AG08396 (cell line): Measurements from ENCODE around the gene NUDT1.

ENCODE experiments used
- DNase-seq: peaks from one replicate; pipeline ENCODE4 v3.0.0; 2012; ENCODE audit warnings: low spot score, mixed read lengths

The NUDT1 gene

GRCh38 chr7:2241580-2242540 is at the start of gene NUDT1, which contains the start of gene MRM2:
TSS of gene NUDT1 (plus strand) at chr7:2242226. CDS start at chr7:2244575, 2,349 bp downstream.
TSS of gene MRM2 (minus strand) at chr7:2242205. CDS start at chr7:2242169, 36 bp downstream.
- peak; percentile 92 for DNase-seq

GRCh38 chr7:2192831-2193534 is 49.0 kb upstream of the NUDT1 start:
- DNase-seq: no peak

GRCh38 chr7:2193575-2194305 is 48.3 kb upstream of the NUDT1 start:
- DNase-seq: no peak

- no peak for DNase-seq
These were observed 46.4 kb upstream of the NUDT1 start for GRCh38 chr7:2195400-2196246.

- DNase-seq: no peak
These were observed 45.3 kb upstream of the NUDT1 start for GRCh38 chr7:2196381-2197378.

GRCh38 chr7:2197436-2198155 is 44.4 kb upstream of the NUDT1 start:
- no peak for DNase-seq

- no peak for DNase-seq
These were observed 43.8 kb upstream of the NUDT1 start for GRCh38 chr7:2198206-2198605.

- no peak for DNase-seq
These were observed 43.3 kb upstream of the NUDT1 start for GRCh38 chr7:2198760-2199159.

GRCh38 chr7:2199528-2199927 is 42.5 kb upstream of the NUDT1 start:
- no peak for DNase-seq

- no peak for DNase-seq
These were observed 42.0 kb upstream of the NUDT1 start for GRCh38 chr7:2199956-2200583.

GRCh38 chr7:2200584-2200980 is 41.4 kb upstream of the NUDT1 start:
- no peak for DNase-seq

GRCh38 chr7:2201128-2201527 is 40.9 kb upstream of the NUDT1 start:
- no peak for DNase-seq

GRCh38 chr7:2201686-2202360 is 40.2 kb upstream of the NUDT1 start:
- no peak for DNase-seq

- no peak for DNase-seq
These were observed 39.7 kb upstream of the NUDT1 start for GRCh38 chr7:2202361-2202761.

GRCh38 chr7:2202901-2203765 is 38.9 kb upstream of the NUDT1 start:
- no peak for DNase-seq

GRCh38 chr7:2203766-2204300 is 38.2 kb upstream of the NUDT1 start:
- no peak for DNase-seq

- no peak for DNase-seq
These were observed 37.6 kb upstream of the NUDT1 start for GRCh38 chr7:2204446-2204845.
